Measurements from ENCODE around the gene SDHAF4. TPM values are rescaled to one million over a fixed set of nuclear protein-coding genes. Genes with fewer than 3 reads are reported as not detected.

The SDHAF4 gene
- total and polyA plus RNA-seq, 2 donors from 2014 or later, result 14.5 to 25.6 TPM

- intact Hi-C loops (cut with DNase I), result no loop called here
- Histone ChIP-seq H3K9me3 (ENCODE audit: control insufficient read depth in 2 of 3, insufficient read depth in 1 of 3, low read length in 3 of 3) (no peaks in the 10 kb centered on the region), H3K27ac (ENCODE audit: low read depth in 2 of 2, low read length in 2 of 2) (no peak overlapping the region), H3K36me3 (ENCODE audit: control insufficient read depth in 2 of 3, insufficient read depth in 3 of 3, low read length in 3 of 3) (peaks cover 0 to 5% (median 2%) of the 10 kb centered on the region in 3 donors), H3K4me3 (ENCODE audit: low read length in 3 of 3) (no peak overlapping the region), H3K4me1 (ENCODE audit: control insufficient read depth in 2 of 3, insufficient read depth in 2 of 3, low read depth in 1 of 3, low read length in 3 of 3) (no peaks in the 10 kb centered on the region), H3K9ac (ENCODE audit: low read length in 3 of 3) (no peak overlapping the region), H3K27me3 (ENCODE audit: control insufficient read depth, insufficient read depth, low read length) (no peaks in the 10 kb centered on the region)
- DNase-seq (no peak), FAIRE-seq (no peak)
- TF ChIP-seq CTCF (IDR thresholded peaks at IDR 0.05; ENCODE audit: borderline replicate concordance, extremely low read depth, insufficient read depth), result no peak
These were observed 41.9 kb upstream of the SDHAF4 start for GRCh38 chr6:70524721-70525286.

DNA sequence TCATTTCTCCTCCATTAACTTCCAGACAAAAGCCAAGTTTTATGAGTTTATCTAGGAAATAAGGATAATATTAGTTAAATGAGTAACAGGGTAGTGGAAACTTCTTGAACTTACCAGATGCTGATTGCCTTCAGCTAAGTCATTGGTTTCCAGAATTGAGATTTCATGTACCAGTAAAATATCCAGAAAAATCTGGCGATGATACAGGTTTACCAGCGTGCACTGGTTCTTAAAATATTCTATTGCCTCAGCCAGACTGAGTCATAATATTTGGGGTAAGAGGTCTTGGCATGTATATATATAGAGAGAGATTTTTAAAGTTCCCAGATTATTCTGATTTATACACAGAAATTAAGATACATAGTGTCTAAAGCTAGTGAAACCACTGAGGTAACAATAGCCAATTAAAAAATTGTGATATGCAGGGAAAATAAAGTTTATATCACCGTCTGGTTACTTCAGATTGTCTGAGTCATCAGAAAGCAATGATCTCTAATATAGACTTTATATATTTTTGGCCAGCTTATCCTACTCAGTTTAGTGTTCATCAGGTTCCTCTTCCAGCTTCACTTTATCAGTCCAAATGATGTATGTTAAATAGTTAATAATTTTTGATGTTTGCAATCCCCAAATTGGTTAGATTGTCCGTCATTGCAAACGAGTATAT is 39.5 kb upstream of the SDHAF4 start:
- intact Hi-C loops (cut with DNase I), result no loop called here
- no peak overlapping the region for H3K4me3 ChIP-seq (ENCODE audit: low read length in 3 of 3)
- peaks cover 0 to 12% (median 2%) of the 10 kb centered on the region in 3 donors for H3K36me3 ChIP-seq (ENCODE audit: control insufficient read depth in 2 of 3, insufficient read depth in 3 of 3, low read length in 3 of 3)
- DNase-seq (no peak), FAIRE-seq (no peak)
- H3K9ac ChIP-seq (ENCODE audit: low read length in 3 of 3), result no peak overlapping the region
- no peak for TF ChIP-seq CTCF (IDR thresholded peaks at IDR 0.05; ENCODE audit: borderline replicate concordance, extremely low read depth, insufficient read depth)
- no peaks in the 10 kb centered on the region for H3K27me3 ChIP-seq (ENCODE audit: control insufficient read depth, insufficient read depth, low read length)
- H3K4me1 ChIP-seq (ENCODE audit: control insufficient read depth in 2 of 3, insufficient read depth in 2 of 3, low read depth in 1 of 3, low read length in 3 of 3), result no peaks in the 10 kb centered on the region
- H3K9me3 ChIP-seq (ENCODE audit: control insufficient read depth in 2 of 3, insufficient read depth in 1 of 3, low read length in 3 of 3), result no peaks in the 10 kb centered on the region
- H3K27ac ChIP-seq (ENCODE audit: low read depth in 2 of 2, low read length in 2 of 2), result no peak overlapping the region

DNA sequence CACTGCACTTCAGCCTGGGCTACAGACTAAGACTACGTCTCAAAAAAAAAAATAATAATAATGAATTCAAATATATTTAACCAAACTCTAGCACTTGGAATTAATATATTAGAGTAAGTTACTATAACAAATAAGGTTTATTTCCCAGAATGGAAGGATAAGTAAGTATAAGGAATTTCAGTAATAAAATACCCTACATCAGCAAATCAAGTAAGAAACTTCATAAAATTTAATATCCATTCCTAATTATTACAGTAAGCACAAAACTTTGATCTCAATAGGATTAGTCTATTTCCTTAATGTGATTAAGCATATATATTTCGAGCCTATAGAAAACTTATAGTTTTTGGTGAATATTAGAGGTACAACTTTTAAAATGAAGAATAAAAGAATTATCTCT is 36.7 kb upstream of the SDHAF4 start:
- no peak overlapping the region for H3K9ac ChIP-seq (ENCODE audit: low read length in 3 of 3)
- no peaks in the 10 kb centered on the region for H3K9me3 ChIP-seq (ENCODE audit: control insufficient read depth in 2 of 3, insufficient read depth in 1 of 3, low read length in 3 of 3)
- no peaks in the 10 kb centered on the region for H3K27me3 ChIP-seq (ENCODE audit: control insufficient read depth, insufficient read depth, low read length)
- no peaks in the 10 kb centered on the region for H3K4me1 ChIP-seq (ENCODE audit: control insufficient read depth in 2 of 3, insufficient read depth in 2 of 3, low read depth in 1 of 3, low read length in 3 of 3)
- H3K27ac ChIP-seq (ENCODE audit: low read depth in 2 of 2, low read length in 2 of 2), result no peak overlapping the region
- intact Hi-C loops (cut with DNase I), result no loop called here
- peaks cover 0 to 12% (median 2%) of the 10 kb centered on the region in 3 donors for H3K36me3 ChIP-seq (ENCODE audit: control insufficient read depth in 2 of 3, insufficient read depth in 3 of 3, low read length in 3 of 3)
- no peak overlapping the region for H3K4me3 ChIP-seq (ENCODE audit: low read length in 3 of 3)
- FAIRE-seq (peak; percentile 29), DNase-seq (no peak)
- TF ChIP-seq CTCF (IDR thresholded peaks at IDR 0.05; ENCODE audit: borderline replicate concordance, extremely low read depth, insufficient read depth), result no peak
